Activated CD4-positive, alpha-beta T cell treated with anti-CD3 and anti-CD28 coated beads for 4 hours (primary cell): ENCODE measurements around the gene RNF130.
"Not testable (repeated sequence)": the region's sequence is repeated elsewhere in the genome, so short reads cannot be mapped to it uniquely, and the experiment has no call there.

Experiments
- DNase-seq, 2 donors: peaks; one replicate each; pipeline ENCODE4 v3.0.0-alpha.2; 2020

The RNF130 gene

DNA sequence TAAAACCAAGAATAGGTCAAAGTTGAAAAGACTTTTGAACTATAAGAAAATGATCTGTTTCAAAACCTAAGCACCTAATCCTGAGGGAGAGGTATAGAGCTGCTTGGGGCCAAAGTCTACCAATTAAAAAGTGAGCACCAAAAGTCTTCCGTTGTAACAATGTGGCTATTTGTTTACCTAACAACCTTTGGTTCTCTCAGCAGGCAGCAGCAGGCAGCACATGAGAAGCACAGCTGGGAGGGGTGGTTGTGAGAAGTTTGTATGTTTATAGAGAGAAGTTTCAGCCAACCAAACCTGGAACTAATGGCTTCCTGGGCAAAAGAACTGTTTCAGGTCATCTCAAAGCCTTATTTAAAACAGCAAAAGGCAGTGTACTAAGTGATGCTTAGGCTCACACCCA, 104.1 kb downstream of the RNF130 start:
- no peak for DNase-seq

- no peak for DNase-seq
These were observed 107.5 kb downstream of the RNF130 start for GRCh38 chr5:179964015-179964414.

DNA sequence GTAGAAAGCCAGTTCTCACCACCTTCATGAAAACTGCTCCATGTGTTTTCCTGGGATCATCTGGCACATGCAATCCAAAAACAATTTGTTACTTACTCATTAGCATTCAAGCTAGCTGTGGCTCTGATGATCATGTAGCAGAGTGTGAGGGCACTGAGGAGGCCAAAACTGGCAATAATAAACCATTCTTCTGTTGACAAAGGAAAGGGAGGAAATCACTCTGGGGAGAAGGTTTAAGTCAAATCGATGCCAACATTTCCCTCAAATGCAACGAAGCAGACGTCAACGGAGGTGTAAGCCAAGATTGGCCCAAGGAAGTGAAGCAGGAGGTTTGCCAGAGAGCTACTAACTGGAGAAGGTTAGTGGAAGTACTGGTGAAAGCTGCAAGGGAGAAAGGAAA, 108.2 kb downstream of the RNF130 start:
- no peak for DNase-seq

DNA sequence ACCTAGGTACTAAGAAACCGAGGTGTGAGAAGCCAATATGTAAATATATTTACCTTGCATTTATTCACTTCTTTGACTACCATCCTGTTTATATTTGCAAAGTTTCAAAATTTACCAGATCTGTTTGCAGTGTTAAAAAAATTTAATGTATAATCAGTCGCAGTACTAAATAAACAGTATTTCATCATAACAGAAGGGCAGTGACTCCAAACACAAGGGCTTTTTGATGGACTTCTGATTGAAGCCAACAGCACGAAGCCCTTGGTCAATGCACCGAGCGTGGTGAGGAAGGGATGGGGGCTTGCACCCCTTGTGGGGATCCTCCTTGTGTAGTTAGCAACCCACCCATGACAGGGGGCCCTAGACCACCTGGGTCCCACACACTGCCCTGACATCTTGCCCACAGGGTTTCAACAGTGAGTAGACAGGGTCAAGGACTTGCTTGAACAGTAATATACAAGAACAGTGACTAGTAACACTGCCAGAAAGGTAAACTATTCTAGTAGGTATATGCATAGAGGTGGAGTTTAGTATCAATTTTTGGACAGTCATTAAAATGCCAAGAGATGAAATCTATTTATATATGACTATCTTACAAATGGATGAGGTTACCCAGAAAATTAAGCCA, 111.2 kb downstream of the RNF130 start:
- DNase-seq: no peak

- DNase-seq: no peak
These were observed 111.9 kb downstream of the RNF130 start for GRCh38 chr5:179959641-179960040.

- not testable (repeated sequence) for DNase-seq
These were observed 112.4 kb downstream of the RNF130 start for GRCh38 chr5:179959118-179959517.

- DNase-seq: no peak
These were observed 115.9 kb downstream of the RNF130 start for GRCh38 chr5:179955630-179956029.

- no peak for DNase-seq
These were observed 116.5 kb downstream of the RNF130 start for GRCh38 chr5:179955062-179955461.

- DNase-seq: no peak
These were observed 117.1 kb downstream of the RNF130 start for GRCh38 chr5:179954434-179954833.

GRCh38 chr5:179953987-179954386, 117.6 kb downstream of the RNF130 start:
- no peak for DNase-seq

DNA sequence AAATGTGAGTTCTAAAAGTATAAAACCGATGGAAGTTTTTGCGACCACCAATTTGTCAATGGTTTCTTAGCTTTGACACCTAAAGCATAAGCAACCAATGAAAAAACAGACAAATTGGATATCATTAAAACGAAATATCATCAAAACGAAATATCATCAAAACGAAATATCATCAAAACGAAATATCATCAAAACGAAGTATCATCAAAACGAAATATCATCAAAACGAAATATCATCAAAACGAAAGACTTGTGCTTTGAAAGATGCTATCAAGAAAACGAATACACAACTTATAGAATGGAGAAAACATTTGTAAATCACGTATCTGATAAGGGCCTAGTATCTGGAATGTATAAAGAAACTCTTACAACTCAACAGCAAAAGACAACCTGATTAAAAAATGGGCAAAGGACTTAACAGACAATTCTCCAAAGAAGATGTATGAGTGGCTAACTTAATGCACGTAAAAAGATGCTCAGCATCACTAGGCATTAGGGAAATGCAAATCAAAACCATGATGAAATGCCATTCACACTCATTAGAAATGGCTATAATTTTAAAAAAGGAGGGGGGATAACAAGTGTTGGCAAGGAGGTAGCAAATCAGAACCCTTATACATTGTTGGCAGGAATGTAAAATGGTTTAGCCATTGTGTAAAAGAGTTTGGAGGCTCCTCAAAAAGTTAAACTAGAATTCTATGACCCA, 134.4 kb downstream of the RNF130 start:
- DNase-seq: no peak

- no peak for DNase-seq
These were observed 140.6 kb downstream of the RNF130 start for GRCh38 chr5:179930788-179931473.

- no peak for DNase-seq
These were observed 143.7 kb downstream of the RNF130 start for GRCh38 chr5:179927824-179928223.

DNA sequence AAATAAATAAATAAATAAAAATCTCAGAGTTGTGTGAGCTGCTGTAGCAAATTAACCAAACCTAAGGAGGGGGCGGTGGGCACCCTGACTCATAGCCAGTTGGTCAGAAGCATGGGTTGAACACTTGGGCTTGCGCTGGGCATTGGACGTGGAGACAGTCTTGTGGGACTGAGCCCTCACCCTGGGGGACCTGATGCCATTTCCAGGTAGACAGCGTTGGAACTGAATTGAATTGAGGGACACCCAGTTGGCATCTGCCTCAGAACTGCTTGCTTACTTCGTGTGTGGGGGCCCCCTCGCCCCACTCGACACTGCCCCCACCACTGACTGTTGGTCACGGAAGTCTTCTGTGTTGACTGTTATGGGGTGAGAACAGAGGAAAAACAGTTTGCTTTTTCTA, 144.9 kb downstream of the RNF130 start:
- no peak for DNase-seq

- DNase-seq: no peak
These were observed 148.1 kb downstream of the RNF130 start for GRCh38 chr5:179923436-179923835.

- no peak for DNase-seq
These were observed 151.4 kb downstream of the RNF130 start for GRCh38 chr5:179920175-179920574.

GRCh38 chr5:179919487-179920060, 152.0 kb downstream of the RNF130 start:
- no peak for DNase-seq

GRCh38 chr5:179918742-179919486, 152.6 kb downstream of the RNF130 start:
- DNase-seq: no peak

DNA sequence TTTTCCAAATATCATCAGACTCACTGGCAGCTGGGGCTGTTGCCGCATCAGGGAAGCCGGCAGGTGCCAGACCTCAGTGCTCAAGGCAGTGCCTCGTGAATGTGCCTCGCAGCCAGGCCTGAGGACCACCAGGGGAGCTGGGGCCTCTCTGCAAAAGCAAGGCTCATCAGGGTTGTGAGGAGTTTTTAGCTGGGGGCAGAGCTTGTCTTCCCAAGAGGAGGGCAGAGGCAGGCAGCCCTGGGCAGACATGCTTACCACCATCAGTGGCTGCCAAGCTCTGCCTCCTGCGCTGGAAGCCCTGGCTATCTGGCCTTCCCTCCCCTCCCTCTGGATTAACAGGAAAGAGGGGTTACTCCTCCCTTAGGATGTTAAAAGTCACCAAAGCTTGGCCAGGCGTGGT, 155.0 kb downstream of the RNF130 start:
- no peak for DNase-seq

DNA sequence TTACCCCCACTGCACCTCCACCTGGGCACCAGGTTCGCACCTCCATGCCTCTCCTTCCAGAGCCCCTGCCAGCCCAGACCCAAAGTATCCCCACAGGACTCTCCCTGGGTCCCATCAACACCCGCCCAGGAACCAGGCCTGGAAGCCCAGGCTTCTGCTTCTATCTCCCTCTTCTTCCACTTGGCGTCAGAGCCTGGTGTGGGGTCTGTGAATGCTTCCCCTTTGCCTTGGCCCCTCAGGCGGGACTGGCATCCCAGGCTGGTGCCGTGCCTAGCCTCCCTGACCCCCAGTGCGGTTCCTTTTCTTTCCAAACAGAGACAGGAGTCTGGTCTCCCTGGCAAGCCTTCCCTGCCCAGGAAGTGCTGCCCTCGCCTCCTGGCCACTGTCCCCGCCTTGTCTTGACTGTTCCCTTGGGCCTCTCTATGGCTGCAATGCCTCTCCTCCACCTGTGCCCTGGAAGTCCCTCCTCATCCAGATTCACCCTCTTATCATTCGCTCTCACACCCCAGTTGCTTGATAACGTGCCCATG, 156.1 kb downstream of the RNF130 start:
- no peak for DNase-seq

GRCh38 chr5:179914032-179914755, 157.4 kb downstream of the RNF130 start:
- DNase-seq: no peak

DNA sequence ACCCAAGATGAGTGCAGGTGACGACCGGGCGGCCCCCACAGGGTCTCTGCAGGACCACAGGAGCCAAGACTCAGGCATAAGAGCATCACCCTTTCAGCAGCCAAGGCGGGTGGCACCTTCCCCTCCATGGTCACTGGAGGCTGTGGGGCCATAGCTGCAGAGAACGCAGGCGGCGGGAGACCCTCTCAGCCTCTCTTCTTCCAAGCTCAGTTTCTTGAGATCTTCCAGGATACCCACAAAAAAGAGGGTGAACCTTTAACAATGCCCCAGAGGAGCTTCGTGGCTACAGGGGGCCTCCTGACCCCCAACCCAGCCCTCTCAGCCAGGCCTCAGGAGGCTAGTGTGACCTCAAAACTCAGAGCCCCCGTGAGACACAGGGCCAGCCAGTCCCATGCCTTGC, 158.1 kb downstream of the RNF130 start:
- no peak for DNase-seq
